Activated B cell treated with CpG ODN at 0.5 μM for 24 hours (primary cell): Measurements from ENCODE around the gene AADAC. TPM values are rescaled to one million over a fixed set of nuclear protein-coding genes. Genes with fewer than 3 reads are reported as not detected.
A peak's percentile ranks its signal among the peaks of the same experiment; 100 is the strongest.

Experiments
- ATAC-seq: fragments of 200-7000 bp; cut with Tn5 transposase; one replicate; pipeline ENCODE4 v1.10.0; 2021; ENCODE audit warnings: low read depth, mild to moderate bottlenecking, moderate library complexity
- CTCF ChIA-PET: fragments of 350-600 bp; sonication (Branson Sonifier 250); formaldehyde crosslinking; loops from one replicate; lab custom pipeline; 2021; ENCODE audit warnings: antibody characterized with exemption; lab: Charles Lee
- POLR2A ChIA-PET: fragments of 350-600 bp; sonication (Branson Sonifier 250); formaldehyde crosslinking; loops from one replicate; lab custom pipeline; 2021; ENCODE audit warnings: antibody characterized with exemption; lab: Charles Lee
- DNase-seq: peaks from one replicate; pipeline ENCODE4 v3.0.0; 2022
- H3K27ac Mint-ChIP-seq: one replicate; pipeline ENCODE4 v1.8.0; 2020; ENCODE audit warnings: mixed read lengths
- H3K27me3 Mint-ChIP-seq: one replicate; pipeline ENCODE4 v1.8.0; 2021; ENCODE audit warnings: mixed read lengths
- H3K36me3 Mint-ChIP-seq: one replicate; pipeline ENCODE4 v1.8.0; 2021; ENCODE audit warnings: low read depth, mixed read lengths
- H3K4me1 Mint-ChIP-seq: one replicate; pipeline ENCODE4 v1.8.0; 2021; ENCODE audit warnings: mixed read lengths
- H3K4me3 Mint-ChIP-seq: one replicate; pipeline ENCODE4 v1.8.0; 2020; ENCODE audit warnings: mild to moderate bottlenecking, mixed read lengths
- H3K9me3 Mint-ChIP-seq: one replicate; pipeline ENCODE4 v1.8.0; 2020; ENCODE audit warnings: mixed read lengths
- intact Hi-C: fragments of 100-400 bp; cut with micrococcal nuclease; formaldehyde crosslinking; loops from one replicate; pipeline ENCODE4 v1.15.1; 2024
- total RNA-seq: library from RNA; stranded (reverse); gene quantifications from 2 replicates; pipeline ENCODE4 v1.2.3, GENCODE V29; 2022
- TF ChIP-seq, protein P1 (sequence below): fragments of 200-600 bp; IDR thresholded peaks from one replicate; pipeline ENCODE4 v1.8.0; 2022; ENCODE audit warnings: antibody characterized with exemption, mild to moderate bottlenecking

The AADAC gene
- total RNA-seq, 1 donor from 2014 or later: not detected

DNA sequence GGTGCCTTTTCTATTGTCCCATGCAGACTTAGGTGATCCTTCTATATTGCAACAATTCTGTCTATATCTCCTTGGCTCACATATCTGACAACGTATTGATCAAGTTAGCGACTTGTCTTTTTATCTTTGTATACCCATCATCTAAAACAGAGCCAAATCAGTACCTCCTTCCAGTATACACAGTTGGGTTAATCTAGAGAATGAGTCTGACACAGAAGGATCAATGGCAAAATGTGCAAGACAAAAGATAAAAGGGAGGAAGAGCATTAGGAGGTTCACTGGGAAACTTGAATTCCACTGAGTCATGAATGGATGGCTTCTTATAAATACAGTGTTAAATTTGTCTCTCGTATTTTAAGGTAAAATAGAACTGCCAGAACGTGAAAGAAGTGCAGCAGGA lies 6.0 kb downstream of the AADAC start:
- Mint-ChIP-seq H3K9me3 (no peaks in the 10 kb centered on the region), H3K4me1 (no peaks in the 10 kb centered on the region), H3K4me3 (no peak overlapping the region), H3K36me3 (no peaks in the 10 kb centered on the region), H3K27me3 (peaks cover 2% of the 10 kb centered on the region), H3K27ac (no peak overlapping the region)
- intact Hi-C loops: no loop called here
- DNase-seq (no peak), ATAC-seq (no peak)
- TF ChIP-seq, protein P1, sequence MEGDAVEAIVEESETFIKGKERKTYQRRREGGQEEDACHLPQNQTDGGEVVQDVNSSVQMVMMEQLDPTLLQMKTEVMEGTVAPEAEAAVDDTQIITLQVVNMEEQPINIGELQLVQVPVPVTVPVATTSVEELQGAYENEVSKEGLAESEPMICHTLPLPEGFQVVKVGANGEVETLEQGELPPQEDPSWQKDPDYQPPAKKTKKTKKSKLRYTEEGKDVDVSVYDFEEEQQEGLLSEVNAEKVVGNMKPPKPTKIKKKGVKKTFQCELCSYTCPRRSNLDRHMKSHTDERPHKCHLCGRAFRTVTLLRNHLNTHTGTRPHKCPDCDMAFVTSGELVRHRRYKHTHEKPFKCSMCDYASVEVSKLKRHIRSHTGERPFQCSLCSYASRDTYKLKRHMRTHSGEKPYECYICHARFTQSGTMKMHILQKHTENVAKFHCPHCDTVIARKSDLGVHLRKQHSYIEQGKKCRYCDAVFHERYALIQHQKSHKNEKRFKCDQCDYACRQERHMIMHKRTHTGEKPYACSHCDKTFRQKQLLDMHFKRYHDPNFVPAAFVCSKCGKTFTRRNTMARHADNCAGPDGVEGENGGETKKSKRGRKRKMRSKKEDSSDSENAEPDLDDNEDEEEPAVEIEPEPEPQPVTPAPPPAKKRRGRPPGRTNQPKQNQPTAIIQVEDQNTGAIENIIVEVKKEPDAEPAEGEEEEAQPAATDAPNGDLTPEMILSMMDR: no peak
- ChIA-PET POLR2A (no interaction called here), CTCF (no interaction called here)

DNA sequence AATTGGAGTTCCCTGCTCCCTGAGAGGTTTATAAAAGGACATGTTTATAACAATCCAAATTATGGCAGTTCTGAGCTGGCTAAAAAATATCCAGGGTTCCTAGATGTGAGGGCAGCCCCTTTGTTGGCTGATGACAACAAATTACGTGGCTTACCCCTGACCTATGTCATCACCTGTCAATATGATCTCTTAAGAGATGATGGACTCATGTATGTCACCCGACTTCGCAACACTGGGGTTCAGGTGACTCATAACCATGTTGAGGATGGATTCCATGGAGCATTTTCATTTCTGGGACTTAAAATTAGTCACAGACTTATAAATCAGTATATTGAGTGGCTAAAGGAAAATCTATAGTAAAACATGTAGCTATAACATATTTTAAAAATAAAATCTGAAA lies 13.9 kb downstream of the AADAC start:
- CTCF ChIA-PET: no interaction called here
- H3K4me3 Mint-ChIP-seq: no peak overlapping the region
- H3K27me3 Mint-ChIP-seq: peaks cover 18% of the 10 kb centered on the region
- ATAC-seq (no peak), DNase-seq (no peak)
- TF ChIP-seq, protein P1: no peak
- no peaks in the 10 kb centered on the region for H3K36me3 Mint-ChIP-seq
- intact Hi-C loops: no loop called here
- POLR2A ChIA-PET: no interaction called here
- peaks cover 5% of the 10 kb centered on the region for H3K9me3 Mint-ChIP-seq
- H3K27ac Mint-ChIP-seq: no peak overlapping the region
- no peaks in the 10 kb centered on the region for H3K4me1 Mint-ChIP-seq

DNA sequence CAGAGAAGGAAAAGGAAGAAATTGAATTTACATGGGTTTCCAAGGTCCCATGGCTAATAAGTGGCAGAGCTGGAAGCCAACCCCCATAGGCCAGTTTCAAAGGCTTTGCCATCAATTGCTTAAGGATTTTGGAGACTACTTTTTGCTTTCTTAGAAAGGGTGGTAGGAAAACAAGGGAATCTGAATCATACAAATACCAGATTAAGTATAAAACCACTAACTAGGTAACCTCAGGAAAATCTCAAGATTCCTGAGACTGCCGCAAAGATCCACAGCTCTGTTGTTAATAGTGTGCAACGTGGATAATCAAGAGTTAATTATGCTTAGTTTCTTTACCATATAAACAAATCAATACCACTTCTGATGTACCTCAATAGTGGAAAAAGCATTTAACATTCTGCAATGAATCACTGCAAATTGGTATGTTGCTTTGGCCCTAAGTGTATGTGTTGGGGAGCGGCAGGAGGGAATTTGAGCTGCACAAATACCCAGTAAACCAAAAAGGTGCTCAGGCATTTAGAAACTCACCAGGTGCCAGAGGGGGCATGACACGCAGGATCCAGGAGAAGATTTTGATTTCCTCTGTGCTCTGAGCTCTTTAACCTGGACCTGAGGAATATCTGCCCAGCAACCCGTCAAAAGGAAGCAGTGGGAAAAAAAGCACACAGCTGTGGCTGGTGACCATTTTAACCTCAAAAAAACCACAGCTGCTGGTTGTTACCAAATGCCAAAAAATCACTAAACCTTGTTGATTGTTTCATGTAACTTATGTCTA lies 22.0 kb downstream of the AADAC start:
- Mint-ChIP-seq H3K27ac (no peak overlapping the region), H3K9me3 (no peaks in the 10 kb centered on the region), H3K27me3 (peaks cover 3% of the 10 kb centered on the region), H3K36me3 (no peaks in the 10 kb centered on the region), H3K4me3 (no peak overlapping the region), H3K4me1 (no peaks in the 10 kb centered on the region)
- ATAC-seq (no peak), DNase-seq (no peak)
- ChIA-PET CTCF (interaction anchor here (1.4 to 4.0 kb wide), 3 partner anchors 397 to 608 kb away, joined by 4 to 41 read pairs (median 7); no protein-coding TSS in a partner anchor), POLR2A (no interaction called here)
- TF ChIP-seq, protein P1: no peak
- intact Hi-C loops: loop anchor here (5.0 kb wide), 2 partner anchors 459 to 1049 kb away; no protein-coding TSS in a partner anchor

DNA sequence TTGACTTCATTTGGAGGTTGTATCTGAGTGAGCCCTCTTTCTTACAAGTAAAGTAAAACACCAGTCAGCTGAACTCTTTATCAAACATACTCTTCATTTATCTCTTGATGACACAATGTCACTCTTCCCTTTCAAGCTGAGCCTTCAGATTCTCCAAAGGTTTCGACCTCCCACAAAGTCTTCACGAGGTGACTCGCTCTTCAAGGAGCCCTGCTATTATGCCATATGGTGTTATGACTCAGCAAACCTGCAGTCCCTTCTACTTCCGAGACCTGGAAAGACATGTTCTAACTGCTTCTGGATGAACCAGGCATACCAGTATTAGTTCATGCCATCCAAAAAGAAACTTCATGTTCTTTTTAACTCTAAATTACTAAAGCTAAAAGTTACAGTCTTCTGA lies 23.1 kb downstream of the AADAC start:
- Mint-ChIP-seq H3K4me1 (no peaks in the 10 kb centered on the region), H3K36me3 (no peaks in the 10 kb centered on the region), H3K27ac (no peak overlapping the region), H3K4me3 (no peak overlapping the region), H3K9me3 (no peaks in the 10 kb centered on the region), H3K27me3 (peaks cover 3% of the 10 kb centered on the region)
- ATAC-seq: no peak
- intact Hi-C loops: loop anchor here (5.0 kb wide), 2 partner anchors 460 to 1050 kb away; no protein-coding TSS in a partner anchor
- no peak for DNase-seq
- ChIA-PET POLR2A (no interaction called here), CTCF (interaction anchor here (1.4 to 4.0 kb wide), 4 partner anchors 398 to 669 kb away, joined by 4 to 41 read pairs (median 8); no protein-coding TSS in a partner anchor)
- TF ChIP-seq, protein P1: no peak

- intact Hi-C loops: loop anchor here (1.0 to 5.0 kb wide), 7 partner anchors 399 to 1051 kb away; no protein-coding TSS in a partner anchor
- ATAC-seq (peak; percentile 68), DNase-seq (no peak)
- ChIA-PET POLR2A (no interaction called here), CTCF (interaction anchor here (0.7 to 4.0 kb wide), 13 partner anchors 371 to 682 kb away, joined by 3 to 41 read pairs (median 7); no protein-coding TSS in a partner anchor)
- no peak overlapping the region for H3K27ac Mint-ChIP-seq
- peaks cover 3% of the 10 kb centered on the region for H3K27me3 Mint-ChIP-seq
- TF ChIP-seq, protein P1: peak; percentile 55
- H3K4me3 Mint-ChIP-seq: no peak overlapping the region
- H3K9me3 Mint-ChIP-seq: no peaks in the 10 kb centered on the region
- no peaks in the 10 kb centered on the region for H3K36me3 Mint-ChIP-seq
- H3K4me1 Mint-ChIP-seq: no peaks in the 10 kb centered on the region
Observed at GRCh38 chr3:151838574-151839312, 24.8 kb downstream of the AADAC start.
